K562 (cell line): Measurements from ENCODE around the gene CREB3L2. TPM values are rescaled to one million over a fixed set of nuclear protein-coding genes. Genes with fewer than 3 reads are reported as not detected.

Experiments used
- FOXJ2 ChIP-seq: fragments of 200-800 bp; sonication (Bioruptor generic); IDR thresholded peaks from 2 replicates; pipeline ENCODE4 v1.6.1; 2016; ENCODE audit warnings: missing genetic modification characterization, missing compliant biosample characterization
- KLF10 ChIP-seq: fragments of 250-450 bp; sonication (Bioruptor Pico); IDR thresholded peaks from 2 replicates; pipeline ENCODE4 v1.6.1; 2021; ENCODE audit warnings: matching md5 sums
- PML ChIP-seq: IDR thresholded peaks from 2 replicates; pipeline ENCODE4 v1.6.1; 2012; ENCODE audit warnings: low read length, inconsistent platforms
- ZNF140 ChIP-seq: fragments of 250-450 bp; sonication (Bioruptor Pico); IDR thresholded peaks from 2 replicates; pipeline ENCODE4 v1.8.0; 2021; ENCODE audit warnings: moderate library complexity, mild to moderate bottlenecking, inconsistent platforms
- ZNF197 ChIP-seq: fragments of 200-800 bp; sonication (Bioruptor generic); IDR thresholded peaks from 2 replicates; pipeline ENCODE4 v1.6.1; 2016; ENCODE audit warnings: low read depth, missing genetic modification characterization, missing compliant biosample characterization
- ZNF436 ChIP-seq: fragments of 250-450, 450-650 bp; sonication (Bioruptor Pico); formaldehyde crosslinking; IDR thresholded peaks from 2 replicates; pipeline ENCODE4 v1.7.0; 2020; ENCODE audit warnings: mild to moderate bottlenecking
- polyA plus RNA-seq, 8 experiments: library from polyadenylated mRNA; depleted of rRNA in 4 of 8; stranded (reverse) in 5 of 8; unstranded in 3 of 8; fragments of >200 nt; fragmentation: Nextera tagmentation in 2 of 8; fragmentation: Illumina TruSeq in 1 of 8; extraction: Ambion mirVana in 2 of 8; extraction: Trizol in 1 of 8; gene quantifications; 2 replicates each; pipeline versions ENCODE4 v1.2.1 to v1.2.3, GENCODE V29; 2011 to 2014; ENCODE audit warnings: inconsistent platforms in 1 of 8, missing spikeins in 1 of 8
- total RNA-seq, 7 experiments: library from RNA; depleted of rRNA in 6 of 7; stranded (reverse); fragments of >200 nt in 6 of 7; fragmentation: Illumina TruSeq in 2 of 7; extraction: Trizol in 2 of 7; gene quantifications; 2 replicates each; pipeline versions ENCODE4 v1.2.1 to v1.2.3, GENCODE V29; 2011 to 2021; ENCODE audit warnings: low replicate concordance in 1 of 7
- TF ChIP-seq, protein P1 (sequence below): fragments of 250-450 bp; sonication (Bioruptor Pico); IDR thresholded peaks from 2 replicates; pipeline ENCODE4 v1.4.0; 2020; ENCODE audit warnings: borderline replicate concordance
- TF ChIP-seq, protein P2 (sequence below): fragments of 450-650 bp; formaldehyde crosslinking; IDR thresholded peaks from 2 replicates; pipeline ENCODE4 v1.4.0; 2020; ENCODE audit warnings: mild to moderate bottlenecking, moderate library complexity
- TF ChIP-seq, protein P3 (sequence below): IDR thresholded peaks from 2 replicates; pipeline ENCODE4 v1.6.1; 2011; ENCODE audit warnings: borderline replicate concordance, low read depth, mild to moderate bottlenecking, moderate library complexity, low read length; ENCODE audit not compliant: insufficient read depth, poor library complexity, severe bottlenecking
- TF ChIP-seq, protein P4 (sequence below), 2 experiments: fragments of 450-650 bp; conservative IDR thresholded peaks; 2 replicates each; pipeline ENCODE4 v1.6.1; 2017; ENCODE audit warnings: mild to moderate bottlenecking in 2 of 2, moderate library complexity in 2 of 2

CREB3L2 gene
- total and polyA plus RNA-seq, 9 of the 15 experiments (the other 6 are each of a cell fraction or from before 2014, with no cell fraction given): 7.1 to 45.6 (median 15.8) TPM

DNA sequence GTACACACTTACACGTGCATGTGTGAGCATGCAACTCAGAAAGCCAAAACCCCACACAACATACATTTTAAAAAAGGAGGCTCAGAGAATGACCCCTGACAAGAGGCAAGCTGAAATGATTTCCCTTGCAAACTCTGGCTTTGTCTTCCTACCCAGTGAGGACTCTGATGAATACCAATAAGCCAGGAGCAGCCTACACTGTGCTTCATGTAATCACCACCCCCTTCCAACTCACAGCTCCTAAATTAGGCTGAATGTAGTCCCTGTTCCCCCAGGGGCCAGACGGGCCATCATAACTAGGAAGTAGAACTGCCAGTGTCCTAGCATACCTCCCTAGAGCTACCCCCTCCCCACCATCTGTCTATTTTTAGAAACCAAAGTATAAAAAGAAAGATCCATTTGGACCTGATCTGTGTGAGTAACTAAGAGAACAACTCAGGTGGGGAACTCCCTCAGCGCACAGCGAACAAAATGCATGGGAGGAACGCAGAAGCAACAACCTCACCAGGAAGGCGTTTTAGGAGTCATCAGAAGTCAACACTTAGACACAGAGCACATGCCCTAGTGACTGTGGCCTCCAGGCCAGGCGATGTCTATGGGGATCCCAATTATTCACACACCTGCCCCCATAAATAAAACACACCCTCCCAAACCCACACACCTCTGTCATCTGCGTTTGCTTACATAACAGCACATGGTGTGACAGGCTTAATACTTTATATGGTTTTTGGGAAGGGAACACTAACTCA is 157.0 kb downstream of the CREB3L2 start (continued):
- TF ChIP-seq, protein P1, sequence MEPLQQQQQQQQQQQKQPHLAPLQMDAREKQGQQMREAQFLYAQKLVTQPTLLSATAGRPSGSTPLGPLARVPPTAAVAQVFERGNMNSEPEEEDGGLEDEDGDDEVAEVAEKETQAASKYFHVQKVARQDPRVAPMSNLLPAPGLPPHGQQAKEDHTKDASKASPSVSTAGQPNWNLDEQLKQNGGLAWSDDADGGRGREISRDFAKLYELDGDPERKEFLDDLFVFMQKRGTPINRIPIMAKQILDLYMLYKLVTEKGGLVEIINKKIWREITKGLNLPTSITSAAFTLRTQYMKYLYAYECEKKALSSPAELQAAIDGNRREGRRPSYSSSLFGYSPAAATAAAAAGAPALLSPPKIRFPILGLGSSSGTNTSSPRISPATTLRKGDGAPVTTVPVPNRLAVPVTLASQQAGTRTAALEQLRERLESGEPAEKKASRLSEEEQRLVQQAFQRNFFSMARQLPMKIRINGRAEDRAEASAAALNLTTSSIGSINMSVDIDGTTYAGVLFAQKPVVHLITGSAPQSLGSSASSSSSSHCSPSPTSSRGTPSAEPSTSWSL: no peak
- no peak for TF ChIP-seq FOXJ2
- TF ChIP-seq, protein P2, sequence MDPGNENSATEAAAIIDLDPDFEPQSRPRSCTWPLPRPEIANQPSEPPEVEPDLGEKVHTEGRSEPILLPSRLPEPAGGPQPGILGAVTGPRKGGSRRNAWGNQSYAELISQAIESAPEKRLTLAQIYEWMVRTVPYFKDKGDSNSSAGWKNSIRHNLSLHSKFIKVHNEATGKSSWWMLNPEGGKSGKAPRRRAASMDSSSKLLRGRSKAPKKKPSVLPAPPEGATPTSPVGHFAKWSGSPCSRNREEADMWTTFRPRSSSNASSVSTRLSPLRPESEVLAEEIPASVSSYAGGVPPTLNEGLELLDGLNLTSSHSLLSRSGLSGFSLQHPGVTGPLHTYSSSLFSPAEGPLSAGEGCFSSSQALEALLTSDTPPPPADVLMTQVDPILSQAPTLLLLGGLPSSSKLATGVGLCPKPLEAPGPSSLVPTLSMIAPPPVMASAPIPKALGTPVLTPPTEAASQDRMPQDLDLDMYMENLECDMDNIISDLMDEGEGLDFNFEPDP (CRISPR knock-in tag): no peak
- TF ChIP-seq KLF10 (CRISPR knock-in tag): no peak
- no peak for TF ChIP-seq ZNF140
- no peak for TF ChIP-seq ZNF436
- TF ChIP-seq, protein P3, sequence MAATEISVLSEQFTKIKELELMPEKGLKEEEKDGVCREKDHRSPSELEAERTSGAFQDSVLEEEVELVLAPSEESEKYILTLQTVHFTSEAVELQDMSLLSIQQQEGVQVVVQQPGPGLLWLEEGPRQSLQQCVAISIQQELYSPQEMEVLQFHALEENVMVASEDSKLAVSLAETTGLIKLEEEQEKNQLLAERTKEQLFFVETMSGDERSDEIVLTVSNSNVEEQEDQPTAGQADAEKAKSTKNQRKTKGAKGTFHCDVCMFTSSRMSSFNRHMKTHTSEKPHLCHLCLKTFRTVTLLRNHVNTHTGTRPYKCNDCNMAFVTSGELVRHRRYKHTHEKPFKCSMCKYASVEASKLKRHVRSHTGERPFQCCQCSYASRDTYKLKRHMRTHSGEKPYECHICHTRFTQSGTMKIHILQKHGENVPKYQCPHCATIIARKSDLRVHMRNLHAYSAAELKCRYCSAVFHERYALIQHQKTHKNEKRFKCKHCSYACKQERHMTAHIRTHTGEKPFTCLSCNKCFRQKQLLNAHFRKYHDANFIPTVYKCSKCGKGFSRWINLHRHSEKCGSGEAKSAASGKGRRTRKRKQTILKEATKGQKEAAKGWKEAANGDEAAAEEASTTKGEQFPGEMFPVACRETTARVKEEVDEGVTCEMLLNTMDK: no peak
- no peak for TF ChIP-seq PML
- TF ChIP-seq ZNF197 (CRISPR knock-in tag): no peak
- TF ChIP-seq, protein P4, sequence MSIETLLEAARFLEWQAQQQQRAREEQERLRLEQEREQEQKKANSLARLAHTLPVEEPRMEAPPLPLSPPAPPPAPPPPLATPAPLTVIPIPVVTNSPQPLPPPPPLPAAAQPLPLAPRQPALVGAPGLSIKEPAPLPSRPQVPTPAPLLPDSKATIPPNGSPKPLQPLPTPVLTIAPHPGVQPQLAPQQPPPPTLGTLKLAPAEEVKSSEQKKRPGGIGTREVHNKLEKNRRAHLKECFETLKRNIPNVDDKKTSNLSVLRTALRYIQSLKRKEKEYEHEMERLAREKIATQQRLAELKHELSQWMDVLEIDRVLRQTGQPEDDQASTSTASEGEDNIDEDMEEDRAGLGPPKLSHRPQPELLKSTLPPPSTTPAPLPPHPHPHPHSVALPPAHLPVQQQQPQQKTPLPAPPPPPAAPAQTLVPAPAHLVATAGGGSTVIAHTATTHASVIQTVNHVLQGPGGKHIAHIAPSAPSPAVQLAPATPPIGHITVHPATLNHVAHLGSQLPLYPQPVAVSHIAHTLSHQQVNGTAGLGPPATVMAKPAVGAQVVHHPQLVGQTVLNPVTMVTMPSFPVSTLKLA (conservative IDR thresholded peaks at IDR 0.05): no peak
